T1000 (cell line): Measurements from ENCODE around the gene TRPM6.

Experiments
- DNase-seq: peaks from one replicate; lab custom pipeline; 2025; ENCODE audit warnings: mixed read lengths; lab: John Stamatoyannopoulos, UW

TRPM6 gene

GRCh38 chr9:74711341-74711740 is 176.4 kb downstream of the TRPM6 start:
- no peak for DNase-seq

DNA sequence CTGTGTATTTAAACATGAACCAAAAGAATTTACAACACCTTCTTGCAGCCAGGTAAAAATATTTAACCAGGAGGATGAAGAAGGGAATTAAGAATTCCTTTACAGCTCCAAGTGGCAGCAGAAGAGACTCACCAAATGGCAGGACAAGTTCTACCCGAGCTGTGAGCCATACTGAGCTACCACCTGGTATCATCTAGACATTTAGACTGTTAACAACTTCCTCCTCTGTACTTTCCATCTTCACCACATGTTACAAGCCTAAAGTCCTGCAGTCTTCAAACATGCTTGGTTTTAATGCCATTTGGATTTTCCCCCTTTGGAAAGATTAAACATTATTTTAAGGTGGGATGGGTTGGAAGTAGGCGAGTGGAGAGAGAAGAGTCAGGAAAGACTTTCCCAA is 190.2 kb downstream of the TRPM6 start:
- DNase-seq = no peak

DNA sequence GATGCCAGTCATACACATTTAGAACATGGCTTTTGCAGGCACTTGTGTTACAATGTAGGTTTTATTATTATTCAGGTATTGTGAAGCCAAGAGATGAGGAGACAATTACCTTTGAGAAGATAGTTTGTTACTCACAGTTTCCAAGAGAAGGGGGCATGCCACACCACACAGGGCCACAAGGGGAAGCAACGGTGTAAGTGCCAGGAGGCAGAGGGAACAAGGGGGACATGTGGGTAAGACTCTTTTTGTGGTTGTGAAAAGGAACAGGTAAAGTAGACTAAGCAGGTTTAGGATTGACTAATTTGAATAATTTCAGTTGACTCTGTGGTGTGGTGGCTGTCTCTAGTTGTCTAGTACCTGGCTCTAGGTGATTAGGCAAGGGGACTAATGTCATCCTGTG is 191.2 kb downstream of the TRPM6 start:
- DNase-seq = no peak

DNA sequence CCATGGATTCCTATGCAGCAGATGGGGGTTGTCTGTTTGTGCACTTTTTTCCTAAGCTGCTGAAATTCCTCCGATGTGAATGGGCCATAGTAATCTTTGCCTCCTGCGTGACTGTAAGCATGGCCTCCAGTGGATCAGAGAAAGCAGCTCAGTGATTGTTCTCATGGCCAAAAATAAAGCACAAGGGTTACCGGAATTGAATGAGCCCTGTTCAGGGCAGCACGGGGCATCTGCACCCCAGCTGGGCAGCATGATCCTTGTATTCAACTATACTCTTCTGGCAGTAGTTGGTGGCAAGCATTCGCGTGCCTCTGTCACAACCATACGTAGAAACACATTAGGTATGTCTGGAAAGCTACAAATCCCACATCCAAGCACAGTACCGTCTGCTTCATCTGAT is 196.7 kb downstream of the TRPM6 start:
- DNase-seq = no peak

GRCh38 chr9:74683322-74683721 is 204.4 kb downstream of the TRPM6 start:
- DNase-seq = no peak

GRCh38 chr9:74681906-74682305 is 205.8 kb downstream of the TRPM6 start:
- DNase-seq = no peak

- DNase-seq = no peak
These were observed 213.6 kb downstream of the TRPM6 start for GRCh38 chr9:74674077-74674476.
